WTC11 (cell line): Measurements from ENCODE around the gene TFEB.

ENCODE experiments used
- FOXP1 ChIP-seq: sonication (generic); formaldehyde crosslinking; IDR thresholded peaks from 2 replicates; pipeline ENCODE4 v1.8.0; 2022; ENCODE audit warnings: missing genetic modification reagents, mild to moderate bottlenecking, moderate library complexity, borderline replicate concordance
- NFE2L1 ChIP-seq: sonication (generic); formaldehyde crosslinking; IDR thresholded peaks from 2 replicates; pipeline ENCODE4 v1.8.1; 2023; ENCODE audit warnings: missing genetic modification reagents
- SOX15 ChIP-seq: fragments of 250-450 bp; sonication (Bioruptor Pico); IDR thresholded peaks from 2 replicates; pipeline ENCODE4 v1.9.0; 2021; ENCODE audit warnings: mild to moderate bottlenecking
- TF ChIP-seq, protein P1 (sequence below): fragments of 200-600 bp; IDR thresholded peaks from 2 replicates; pipeline ENCODE4 v1.8.0; 2022; ENCODE audit warnings: antibody characterized with exemption
- TF ChIP-seq, protein P2 (sequence below): sonication (generic); formaldehyde crosslinking; IDR thresholded peaks from 2 replicates; pipeline ENCODE4 v1.8.1; 2022; ENCODE audit warnings: low read depth, missing genetic modification reagents, borderline replicate concordance

DNA sequence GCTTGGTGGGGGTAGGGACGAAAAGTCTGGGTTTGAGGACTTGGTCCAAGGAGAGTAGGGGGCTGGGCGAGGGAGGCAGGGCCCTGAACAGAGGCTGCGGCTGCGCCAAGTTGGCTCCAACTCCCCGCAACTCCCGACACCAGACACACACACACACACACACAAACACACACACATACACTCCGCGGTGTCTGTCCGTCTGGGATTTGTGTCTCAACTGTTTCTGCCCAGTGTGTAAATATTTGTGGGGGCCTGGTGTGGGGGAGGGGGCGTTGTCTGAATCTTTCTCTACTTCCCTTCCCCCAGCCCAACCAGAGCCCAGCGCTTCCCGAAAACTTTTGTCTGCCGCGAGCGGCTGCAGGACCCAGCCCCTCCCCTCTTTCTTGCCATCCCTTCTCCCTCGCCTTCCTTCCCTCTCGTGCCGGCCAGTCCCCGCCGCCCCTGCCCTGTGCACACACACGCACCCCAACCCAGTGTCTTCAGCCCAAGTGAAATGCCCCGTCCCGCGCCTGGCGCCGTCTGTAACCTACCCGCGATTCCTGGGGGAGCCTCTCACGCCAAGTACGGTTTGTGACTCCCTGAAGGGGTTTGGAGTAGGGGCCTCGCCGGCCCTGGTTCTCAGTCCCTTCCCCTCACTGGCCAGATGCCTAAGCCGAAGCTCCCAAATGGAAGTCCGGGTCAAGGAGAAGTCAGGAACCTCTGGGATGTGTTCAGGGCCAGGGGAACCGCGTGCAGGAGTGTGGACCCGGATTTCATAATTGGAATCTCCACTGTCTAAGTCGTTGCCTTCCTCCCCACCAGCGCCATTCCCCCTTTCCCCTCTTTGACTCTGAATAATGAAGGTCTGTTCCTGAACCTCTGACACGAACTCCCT, 96.2 kb downstream of the TFEB start:
- TF ChIP-seq FOXP1: no peak
- TF ChIP-seq, protein P1, sequence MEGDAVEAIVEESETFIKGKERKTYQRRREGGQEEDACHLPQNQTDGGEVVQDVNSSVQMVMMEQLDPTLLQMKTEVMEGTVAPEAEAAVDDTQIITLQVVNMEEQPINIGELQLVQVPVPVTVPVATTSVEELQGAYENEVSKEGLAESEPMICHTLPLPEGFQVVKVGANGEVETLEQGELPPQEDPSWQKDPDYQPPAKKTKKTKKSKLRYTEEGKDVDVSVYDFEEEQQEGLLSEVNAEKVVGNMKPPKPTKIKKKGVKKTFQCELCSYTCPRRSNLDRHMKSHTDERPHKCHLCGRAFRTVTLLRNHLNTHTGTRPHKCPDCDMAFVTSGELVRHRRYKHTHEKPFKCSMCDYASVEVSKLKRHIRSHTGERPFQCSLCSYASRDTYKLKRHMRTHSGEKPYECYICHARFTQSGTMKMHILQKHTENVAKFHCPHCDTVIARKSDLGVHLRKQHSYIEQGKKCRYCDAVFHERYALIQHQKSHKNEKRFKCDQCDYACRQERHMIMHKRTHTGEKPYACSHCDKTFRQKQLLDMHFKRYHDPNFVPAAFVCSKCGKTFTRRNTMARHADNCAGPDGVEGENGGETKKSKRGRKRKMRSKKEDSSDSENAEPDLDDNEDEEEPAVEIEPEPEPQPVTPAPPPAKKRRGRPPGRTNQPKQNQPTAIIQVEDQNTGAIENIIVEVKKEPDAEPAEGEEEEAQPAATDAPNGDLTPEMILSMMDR: no peak
- TF ChIP-seq, protein P2, sequence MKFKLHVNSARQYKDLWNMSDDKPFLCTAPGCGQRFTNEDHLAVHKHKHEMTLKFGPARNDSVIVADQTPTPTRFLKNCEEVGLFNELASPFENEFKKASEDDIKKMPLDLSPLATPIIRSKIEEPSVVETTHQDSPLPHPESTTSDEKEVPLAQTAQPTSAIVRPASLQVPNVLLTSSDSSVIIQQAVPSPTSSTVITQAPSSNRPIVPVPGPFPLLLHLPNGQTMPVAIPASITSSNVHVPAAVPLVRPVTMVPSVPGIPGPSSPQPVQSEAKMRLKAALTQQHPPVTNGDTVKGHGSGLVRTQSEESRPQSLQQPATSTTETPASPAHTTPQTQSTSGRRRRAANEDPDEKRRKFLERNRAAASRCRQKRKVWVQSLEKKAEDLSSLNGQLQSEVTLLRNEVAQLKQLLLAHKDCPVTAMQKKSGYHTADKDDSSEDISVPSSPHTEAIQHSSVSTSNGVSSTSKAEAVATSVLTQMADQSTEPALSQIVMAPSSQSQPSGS (CRISPR knock-in tag): no peak
- TF ChIP-seq SOX15 (CRISPR knock-in tag): no peak
- TF ChIP-seq NFE2L1: no peak
